ENCODE data around the gene MRPL18. TPM values are rescaled to one million over a fixed set of nuclear protein-coding genes. Genes with fewer than 3 reads are reported as not detected.

Gene MRPL18
- total RNA-seq, 3 donors from 2014 or later: 51.1 to 65.5 (median 62.0) TPM

- peaks cover 7% of the 10 kb centered on the region for H3K4me1 ChIP-seq (ENCODE audit: low read depth)
- H3K36me3 ChIP-seq (ENCODE audit: low read depth): peaks cover 2% of the 10 kb centered on the region
- no peak for ATAC-seq
- intact Hi-C loops (cut with DNase I, micrococcal nuclease): no loop called here
- H3K4me3 ChIP-seq: no peak overlapping the region
- DNase-seq: no peak
- no peaks in the 10 kb centered on the region for H3K9me3 ChIP-seq
- no peak for TF ChIP-seq CTCF (IDR thresholded peaks at IDR 0.05)
Observed at GRCh38 chr6:159759645-159760044, 30.6 kb upstream of the MRPL18 start.

- peaks cover 7% of the 10 kb centered on the region for H3K4me1 ChIP-seq (ENCODE audit: low read depth)
- no peak overlapping the region for H3K4me3 ChIP-seq
- DNase-seq (no peak), ATAC-seq (no peak)
- peaks cover 2% of the 10 kb centered on the region for H3K36me3 ChIP-seq (ENCODE audit: low read depth)
- no peaks in the 10 kb centered on the region for H3K9me3 ChIP-seq
- intact Hi-C loops (cut with DNase I, micrococcal nuclease): no loop called here
- no peak for TF ChIP-seq CTCF (IDR thresholded peaks at IDR 0.05)
Observed at GRCh38 chr6:159760602-159761057, 29.6 kb upstream of the MRPL18 start.

- TF ChIP-seq CTCF (IDR thresholded peaks at IDR 0.05): no peak
- DNase-seq (peak; percentile 56 to 69 (median 57)), ATAC-seq (no peak)
- Histone ChIP-seq H3K4me3 (peak overlapping the region; percentile 80), H3K4me1 (ENCODE audit: low read depth) (peaks cover 7% of the 10 kb centered on the region), H3K9me3 (no peaks in the 10 kb centered on the region), H3K36me3 (ENCODE audit: low read depth) (no peaks in the 10 kb centered on the region)
- intact Hi-C loops (cut with DNase I, micrococcal nuclease): no loop called here
Observed at GRCh38 chr6:159761129-159761872, 29.0 kb upstream of the MRPL18 start.

GRCh38 chr6:159761873-159762680, 28.2 kb upstream of the MRPL18 start, which contains the start of gene ACAT2:
TSS of gene ACAT2 (plus strand) at chr6:159762045. CDS start at chr6:159762088, 43 bp downstream.
- no peak for TF ChIP-seq CTCF (IDR thresholded peaks at IDR 0.05)
- DNase-seq (peak; percentile 94 to 98 (median 95)), ATAC-seq (peak; percentile 97)
- Histone ChIP-seq H3K4me3 (peak within 1 kb of the TSS; percentile 80), H3K9me3 (no peaks in the 10 kb centered on the region), H3K36me3 (ENCODE audit: low read depth) (no peaks in the 10 kb centered on the region), H3K4me1 (ENCODE audit: low read depth) (peaks cover 7% of the 10 kb centered on the region)
- intact Hi-C loops (cut with DNase I, micrococcal nuclease): no loop called here

GRCh38 chr6:159762681-159763293, 27.5 kb upstream of the MRPL18 start:
- Histone ChIP-seq H3K36me3 (ENCODE audit: low read depth) (no peaks in the 10 kb centered on the region), H3K4me3 (peak overlapping the region; percentile 80), H3K9me3 (no peaks in the 10 kb centered on the region), H3K4me1 (ENCODE audit: low read depth) (peaks cover 7% of the 10 kb centered on the region)
- DNase-seq (peak in 2 of 3 donors; percentile 38 to 77), ATAC-seq (peak; percentile 33)
- no peak for TF ChIP-seq CTCF (IDR thresholded peaks at IDR 0.05)
- intact Hi-C loops (cut with DNase I, micrococcal nuclease): no loop called here
